ENCODE data around the gene PLA2G6. TPM values are rescaled to one million over a fixed set of nuclear protein-coding genes. Genes with fewer than 3 reads are reported as not detected.

The PLA2G6 gene
- total RNA-seq, 1 donor from 2014 or later, result 52.4 TPM

- Histone ChIP-seq H3K27me3 (no peaks in the 10 kb centered on the region), H3K4me3 (no peak overlapping the region), H3K36me3 (no peaks in the 10 kb centered on the region), H3K9me3 (no peaks in the 10 kb centered on the region), H3K27ac (no peak overlapping the region), H3K4me1 (peaks cover 8% of the 10 kb centered on the region)
- intact Hi-C loops (cut with DNase I), result no loop called here
- ATAC-seq, result no peak
- no peak for TF ChIP-seq CTCF (IDR thresholded peaks at IDR 0.05)
- DNase-seq, result no peak
Measured at GRCh38 chr22:38115423-38116205, 66.0 kb downstream of the PLA2G6 start.

GRCh38 chr22:38114484-38115398 is 66.9 kb downstream of the PLA2G6 start:
- H3K4me1 ChIP-seq, result peaks cover 8% of the 10 kb centered on the region
- TF ChIP-seq CTCF (IDR thresholded peaks at IDR 0.05), result peak; percentile 91
- no peak overlapping the region for H3K27ac ChIP-seq
- ATAC-seq (peak; percentile 94), DNase-seq (peak; percentile 92)
- intact Hi-C loops (cut with DNase I), result no loop called here
- H3K9me3 ChIP-seq, result no peaks in the 10 kb centered on the region
- H3K36me3 ChIP-seq, result no peaks in the 10 kb centered on the region
- no peak overlapping the region for H3K4me3 ChIP-seq
- no peaks in the 10 kb centered on the region for H3K27me3 ChIP-seq

GRCh38 chr22:38112381-38112780 is 69.2 kb downstream of the PLA2G6 start:
- Histone ChIP-seq H3K4me1 (peaks cover 8% of the 10 kb centered on the region), H3K27me3 (no peaks in the 10 kb centered on the region), H3K27ac (no peak overlapping the region), H3K9me3 (no peaks in the 10 kb centered on the region), H3K4me3 (no peak overlapping the region), H3K36me3 (no peaks in the 10 kb centered on the region)
- DNase-seq (no peak), ATAC-seq (no peak)
- intact Hi-C loops (cut with DNase I), result no loop called here
- no peak for TF ChIP-seq CTCF (IDR thresholded peaks at IDR 0.05)

- H3K27ac ChIP-seq, result no peak overlapping the region
- peaks cover 8% of the 10 kb centered on the region for H3K4me1 ChIP-seq
- no peaks in the 10 kb centered on the region for H3K9me3 ChIP-seq
- ATAC-seq (no peak), DNase-seq (no peak)
- no peaks in the 10 kb centered on the region for H3K27me3 ChIP-seq
- H3K36me3 ChIP-seq, result no peaks in the 10 kb centered on the region
- no peak overlapping the region for H3K4me3 ChIP-seq
- intact Hi-C loops (cut with DNase I), result no loop called here
- TF ChIP-seq CTCF (IDR thresholded peaks at IDR 0.05), result no peak
Measured at GRCh38 chr22:38111925-38112355, 69.7 kb downstream of the PLA2G6 start.

- intact Hi-C loops (cut with DNase I), result no loop called here
- H3K36me3 ChIP-seq, result no peaks in the 10 kb centered on the region
- no peaks in the 10 kb centered on the region for H3K27me3 ChIP-seq
- H3K27ac ChIP-seq, result no peak overlapping the region
- no peak for TF ChIP-seq CTCF (IDR thresholded peaks at IDR 0.05)
- no peak for DNase-seq
- no peak overlapping the region for H3K4me3 ChIP-seq
- peaks cover 8% of the 10 kb centered on the region for H3K4me1 ChIP-seq
- ATAC-seq, result no peak
- no peaks in the 10 kb centered on the region for H3K9me3 ChIP-seq
Measured at GRCh38 chr22:38110863-38111852, 70.5 kb downstream of the PLA2G6 start.

Measured in upper lobe of right lung (tissue), 1 donor.